Parietal lobe (tissue), 1 donor: ENCODE measurements around the gene UBE2I. TPM values are rescaled to one million over a fixed set of nuclear protein-coding genes. Genes with fewer than 3 reads are reported as not detected.

Source experiments
- total RNA-seq: library from RNA; depleted of rRNA; stranded (reverse); fragments of >200 nt; gene quantifications from one replicate; pipeline ENCODE4 v1.2.3, GENCODE V29; 2014

Gene UBE2I
- total RNA-seq: 87.0 TPM

DNA sequence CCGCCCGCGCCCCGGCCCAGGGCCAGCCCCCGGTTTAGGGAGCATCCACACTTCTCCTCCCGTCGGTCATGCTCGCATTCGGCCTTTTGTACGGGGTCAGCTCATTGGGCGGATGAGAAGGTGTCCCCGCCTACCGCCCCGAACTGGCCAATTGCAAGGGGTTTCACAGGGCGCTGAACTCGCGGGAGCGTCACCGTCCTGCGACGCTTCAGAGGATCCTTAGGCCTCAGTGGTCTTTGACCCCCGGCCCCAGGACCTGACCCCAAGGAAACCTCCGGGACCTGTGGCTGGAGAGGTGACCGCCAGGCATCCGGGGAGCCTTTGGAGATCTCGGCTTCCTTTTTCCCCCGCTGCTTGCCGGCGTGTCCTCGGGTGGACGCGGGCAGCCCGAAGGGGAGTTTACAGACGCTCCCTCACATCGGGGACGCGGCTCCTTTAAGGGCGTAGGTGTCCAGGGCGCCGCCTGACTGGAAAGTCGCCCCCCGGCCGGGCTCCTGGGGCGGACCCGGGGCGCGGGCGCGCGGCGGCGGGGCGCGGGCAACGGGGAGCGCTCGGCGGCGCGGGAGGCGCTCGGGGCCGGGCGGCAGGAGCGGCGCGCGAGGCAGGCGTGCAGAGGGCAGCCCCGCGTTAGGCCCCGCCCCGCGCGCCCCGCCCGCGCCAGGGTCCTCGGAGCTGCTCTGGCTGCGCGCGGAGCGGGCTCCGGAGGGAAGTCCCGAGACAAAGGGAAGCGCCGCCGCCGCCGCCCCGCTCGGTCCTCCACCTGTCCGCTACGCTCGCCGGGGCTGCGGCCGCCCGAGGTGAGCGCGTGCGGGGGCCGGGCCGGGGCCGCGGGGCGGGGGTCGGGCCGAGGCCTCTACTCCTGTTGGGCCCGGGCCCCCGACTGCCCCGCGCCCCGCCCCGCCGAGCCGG, at the start of gene UBE2I:
Gene UBE2I, plus strand, starts transcription at position 660 of the 909 bp plus-strand sequence. CDS start 4,395 bp downstream, outside the sequence.

GRCh38 chr16:1333149-1333812, 23.8 kb downstream of the UBE2I start, which contains the start of gene BAIAP3:
BAIAP3 (plus strand) TSS chr16:1333645; CDS start chr16:1338550, 4,905 bp downstream.

DNA sequence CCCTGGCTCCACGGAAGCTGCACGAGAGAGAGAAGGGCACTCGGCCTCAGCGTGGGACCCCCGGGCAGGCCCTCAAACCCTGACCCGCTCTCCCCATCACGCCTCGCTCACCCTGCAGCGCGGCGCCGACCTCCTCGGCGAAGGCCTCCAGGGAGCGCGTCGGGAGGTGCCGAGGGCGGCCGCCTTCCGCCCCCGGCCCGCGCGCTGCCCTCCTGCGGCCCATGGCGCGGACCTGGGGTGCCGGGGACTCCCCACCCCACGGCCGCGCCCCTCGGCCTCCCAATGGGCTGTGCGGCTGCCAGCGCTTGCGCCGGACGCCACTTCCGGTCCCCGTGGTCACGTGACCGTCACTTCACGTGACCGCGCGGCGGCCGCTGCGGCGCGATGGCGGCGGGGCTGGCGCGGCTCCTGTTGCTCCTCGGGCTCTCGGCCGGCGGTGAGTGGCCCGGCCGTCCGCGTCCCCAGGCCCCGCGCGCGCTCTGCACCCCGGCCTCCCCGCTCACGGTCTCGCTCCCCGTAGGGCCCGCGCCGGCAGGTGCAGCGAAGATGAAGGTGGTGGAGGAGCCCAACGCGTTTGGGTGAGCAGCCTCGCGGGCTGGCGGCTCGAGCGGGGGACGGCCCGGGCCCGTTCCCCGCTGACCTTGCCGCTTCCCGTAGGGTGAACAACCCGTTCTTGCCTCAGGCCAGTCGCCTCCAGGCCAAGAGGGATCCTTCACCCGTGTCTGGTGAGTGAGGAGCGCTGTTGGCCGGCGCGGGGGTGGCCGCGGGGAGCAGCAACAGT, 42.3 kb downstream of the UBE2I start, which contains the start of the genes GNPTG and TSR3:
Gene GNPTG, plus strand, starts transcription at position 350 of the 781 bp plus-strand sequence. Its CDS starts 35 bp downstream, at position 385.
Gene TSR3, minus strand, starts transcription at position 297 of the 781 bp plus-strand sequence. Its CDS starts 74 bp downstream, at position 223.

Other genes with a start within 250 kb of the UBE2I start
- gene SSTR5, start 236.9 kb upstream of the UBE2I start, total RNA-seq: not detected
- 0.63 TPM for gene C1QTNF8, start 213.4 kb upstream of the UBE2I start, total RNA-seq
- gene CACNA1H, start 156.5 kb upstream of the UBE2I start, total RNA-seq: 32.9 TPM
- not detected for gene TPSG1, start 84.4 kb upstream of the UBE2I start, total RNA-seq
- not detected for gene TPSB2, start 79.5 kb upstream of the UBE2I start, total RNA-seq
- not detected for gene TPSAB1, start 68.9 kb upstream of the UBE2I start, total RNA-seq
- not detected for gene TPSD1, start 53.6 kb upstream of the UBE2I start, total RNA-seq
- 9.1 TPM for gene BAIAP3, start 24.0 kb downstream of the UBE2I start, total RNA-seq
- 36.6 TPM for gene TSR3, start 42.2 kb downstream of the UBE2I start, total RNA-seq
- gene GNPTG, start 42.3 kb downstream of the UBE2I start, total RNA-seq: 23.8 TPM
- 20.0 TPM for gene UNKL, start 105.1 kb downstream of the UBE2I start, total RNA-seq
- 8.1 TPM for gene UQCC4, start 111.1 kb downstream of the UBE2I start, total RNA-seq
- gene PERCC1, start 121.4 kb downstream of the UBE2I start, total RNA-seq: not detected
- 1.9 TPM for gene CCDC154, start 134.9 kb downstream of the UBE2I start, total RNA-seq
- 51.0 TPM for gene CLCN7, start 165.4 kb downstream of the UBE2I start, total RNA-seq
- not detected for gene PTX4, start 179.3 kb downstream of the UBE2I start, total RNA-seq
- gene TELO2, start 183.7 kb downstream of the UBE2I start, total RNA-seq: 23.8 TPM
- 2.8 TPM for gene TMEM204, start 224.0 kb downstream of the UBE2I start, total RNA-seq